Left lung (tissue), 14 donors: ENCODE measurements around the gene VAV1. TPM values are rescaled to one million over a fixed set of nuclear protein-coding genes. Genes with fewer than 3 reads are reported as not detected.
A peak's percentile ranks its signal among the peaks of the same experiment; 100 is the strongest.

ENCODE experiments used
- ATAC-seq: fragments of 200-7000 bp; cut with Tn5 transposase; one replicate; pipeline ENCODE4 v1.9.1; 2020; ENCODE audit warnings: moderate library complexity
- DNase-seq, 4 donors: peaks; one replicate each; pipeline ENCODE4 v3.0.0-alpha.2; 2013 to 2020
- H3K27ac ChIP-seq, 2 donors: fragments of 200-600 bp; sonication (generic) in 1 of 2; one replicate each; pipeline versions ENCODE4 v1.5.0 to v1.8.0; 2020 to 2021
- H3K27me3 ChIP-seq, 2 donors: fragments of 200-600 bp; sonication (generic) in 1 of 2; one replicate each; pipeline versions ENCODE4 v1.5.0 to v1.8.0; 2020 to 2021
- H3K36me3 ChIP-seq, 2 donors: fragments of 200-600 bp; sonication (generic) in 1 of 2; one replicate each; pipeline versions ENCODE4 v1.5.0 to v1.8.0; 2020 to 2021
- H3K4me1 ChIP-seq, 2 donors: fragments of 200-600 bp; one replicate each; pipeline ENCODE4 v1.8.0; 2021
- H3K4me3 ChIP-seq, 2 donors: fragments of 200-600 bp; sonication (generic) in 1 of 2; one replicate each; pipeline versions ENCODE4 v1.5.0 to v1.8.0; 2020 to 2021; ENCODE audit warnings: mild to moderate bottlenecking in 1 of 2
- H3K9me3 ChIP-seq, 2 donors: fragments of 200-600 bp; sonication (generic) in 1 of 2; one replicate each; pipeline versions ENCODE4 v1.5.0 to v1.8.0; 2020 to 2021
- CTCF ChIP-seq, 2 donors: fragments of 200-600 bp; sonication (generic) in 1 of 2; IDR thresholded peaks; one replicate each; pipeline versions ENCODE4 v1.5.0 to v1.8.0; 2021; ENCODE audit warnings: antibody characterized with exemption in 2 of 2
- intact Hi-C, 2 donors: fragments of 100-400 bp; cut with DNase I; formaldehyde crosslinking; loops; one replicate each; pipeline versions ENCODE4 v1.11.2 to v1.14.2; 2022
- long read RNA-seq, 12 donors: library from polyadenylated mRNA in 2 of 12; unstranded in 2 of 12; transcript quantifications; one replicate each; pipeline ENCODE4 v2.0.0 and lab custom pipeline, GENCODE V29; 2019 to 2026
- polyA plus RNA-seq, 6 donors: library from polyadenylated mRNA; unstranded; fragments of 120-200 nt; gene quantifications; one replicate each; pipeline ENCODE4 v1.2.1, GENCODE V29; 2013; ENCODE audit not compliant: insufficient read length in 6 of 6
- total RNA-seq, 2 donors: library from RNA; stranded (reverse); fragmentation: NEBNext Ultra II Directional; extraction: Animal tissue kit (Norgen Biotek cat#: 25700); gene quantifications; one replicate each; pipeline ENCODE4 v1.2.1, GENCODE V29; 2021
- donor health status: DM: no; HTN: yes; CAD: no.
- donor health status: DM: no; HTN: no; CAD: no.

Gene VAV1
- total RNA-seq (10 to 100 TPM; 11.5 to 51.3 TPM), polyA plus RNA-seq (1 to 10 TPM; 2.0 to 3.1 (median 2.7) TPM)
- long read RNA-seq, donor 1 = 0 reads
- long read RNA-seq, donor 2 = 0 reads
- long read RNA-seq, donor 3 = 0 reads
- long read RNA-seq, donor 4, partial matches to known transcripts = 4 of 5 reads
- long read RNA-seq, donor 4, other reads (novel, unspliced or antisense) = 0 of 5 reads
- long read RNA-seq, donor 5 = 0 reads
- long read RNA-seq, donor 6 = 0 reads
- long read RNA-seq, donor 7 = 0 reads
- long read RNA-seq, donor 8 = 0 reads
- long read RNA-seq, donor 9 = 0 reads
- long read RNA-seq, donor 10, partial matches to known transcripts = 0 of 1 reads
- long read RNA-seq, donor 10, other reads (novel, unspliced or antisense) = 0 of 1 reads
- long read RNA-seq, donor 11 = 0 reads
- long read RNA-seq, donor 12 = 0 reads

GRCh38 chr19:6772028-6772865 is at the start of gene VAV1:
VAV1 (plus strand) TSS chr19:6772708; CDS start chr19:6772808, 100 bp downstream.
- TF ChIP-seq CTCF (IDR thresholded peaks at IDR 0.05) = peak in 1 of 2 donors; percentile 43

GRCh38 chr19:6723108-6723618 is 49.3 kb upstream of the VAV1 start:
- no peak overlapping the region for H3K4me3 ChIP-seq
- no peak for TF ChIP-seq CTCF (IDR thresholded peaks at IDR 0.05)
- H3K4me1 ChIP-seq = peaks cover 26 to 65% of the 10 kb centered on the region in 2 donors
- ATAC-seq = peak; percentile 56
- H3K36me3 ChIP-seq = no peaks in the 10 kb centered on the region
- H3K27ac ChIP-seq = peak overlapping the region; percentile 62 to 81
- H3K9me3 ChIP-seq = no peaks in the 10 kb centered on the region
- intact Hi-C loops = no loop called here
- peaks cover 0 to 3% of the 10 kb centered on the region in 2 donors for H3K27me3 ChIP-seq
- peak in 3 of 4 donors; percentile 41 to 84 (median 49) for DNase-seq

More at GRCh38 chr19:6772028-6772865, at the start of gene VAV1:
- Histone ChIP-seq H3K27ac (peak within 1 kb of the TSS; percentile 19 to 89), H3K36me3 (no peaks in the 10 kb centered on the region), H3K4me3 (peak within 1 kb of the TSS; percentile 32 to 90), H3K27me3 (peaks cover 0 to 7% of the 10 kb centered on the region in 2 donors), H3K4me1 (peaks cover 0 to 49% of the 10 kb centered on the region in 2 donors), H3K9me3 (no peaks in the 10 kb centered on the region)
- ATAC-seq (peak; percentile 61), DNase-seq (peak in 2 of 4 donors; percentile 83 to 95)
- intact Hi-C loops = no loop called here

GRCh38 chr19:6723738-6724137 is 48.8 kb upstream of the VAV1 start:
- ATAC-seq (no peak), DNase-seq (peak in 1 of 4 donors; percentile 24)
- Histone ChIP-seq H3K4me3 (no peak overlapping the region), H3K27me3 (peaks cover 0 to 3% of the 10 kb centered on the region in 2 donors), H3K27ac (peak overlapping the region; percentile 62 to 81), H3K36me3 (no peaks in the 10 kb centered on the region), H3K4me1 (peaks cover 30 to 71% of the 10 kb centered on the region in 2 donors), H3K9me3 (no peaks in the 10 kb centered on the region)
- intact Hi-C loops = no loop called here
- TF ChIP-seq CTCF (IDR thresholded peaks at IDR 0.05) = no peak

- Histone ChIP-seq H3K4me1 (peaks cover 31 to 82% of the 10 kb centered on the region in 2 donors), H3K36me3 (peaks cover 0 to 2% of the 10 kb centered on the region in 2 donors), H3K27me3 (no peaks in the 10 kb centered on the region), H3K27ac (no peak overlapping the region), H3K9me3 (no peaks in the 10 kb centered on the region), H3K4me3 (no peak overlapping the region)
- no peak for ATAC-seq
- peak in 1 of 4 donors; percentile 9 for DNase-seq
- intact Hi-C loops = no loop called here
- TF ChIP-seq CTCF (IDR thresholded peaks at IDR 0.05) = no peak
These were observed 47.6 kb upstream of the VAV1 start for GRCh38 chr19:6724631-6725492.
